Activated T-helper 17 cell treated with anti-CD3 and anti-CD28 coated beads, Interleukin-2, amount 50 U/mL, for 72 hours (primary cell): ENCODE data around the gene AS3MT. TPM values are rescaled to one million over a fixed set of nuclear protein-coding genes. Genes with fewer than 3 reads are reported as not detected.
"Not testable (repeated sequence)": the region's sequence is repeated elsewhere in the genome, so short reads cannot be mapped to it uniquely, and the experiment has no call there.

ENCODE experiments used
- ATAC-seq: fragments of 150-1000 bp; cut with Tn5 transposase; replicated peaks from 2 replicates; pipeline ENCODE4 v1.10.0; 2021; ENCODE audit warnings: mild to moderate bottlenecking, moderate library complexity
- H3K27ac Mint-ChIP-seq: one replicate; pipeline ENCODE4 v1.8.0; 2022; ENCODE audit warnings: mixed read lengths
- H3K27me3 Mint-ChIP-seq: one replicate; pipeline ENCODE4 v1.8.0; 2022; ENCODE audit warnings: mixed read lengths
- H3K36me3 Mint-ChIP-seq: one replicate; pipeline ENCODE4 v1.8.0; 2022; ENCODE audit warnings: low read depth, mild to moderate bottlenecking, mixed read lengths
- H3K4me1 Mint-ChIP-seq: one replicate; pipeline ENCODE4 v1.8.0; 2022; ENCODE audit warnings: mixed read lengths
- H3K4me3 Mint-ChIP-seq: one replicate; pipeline ENCODE4 v1.8.0; 2022; ENCODE audit warnings: mild to moderate bottlenecking, mixed read lengths
- H3K9me3 Mint-ChIP-seq: one replicate; pipeline ENCODE4 v1.8.0; 2022; ENCODE audit warnings: mixed read lengths
- total RNA-seq, 2 donors: library from RNA; stranded (reverse); gene quantifications; one replicate each; pipeline ENCODE4 v1.2.3, GENCODE V29; 2022

AS3MT gene
- total RNA-seq, 2 donors from 2014 or later = 1.6 TPM; not detected in 1

GRCh38 chr10:102919992-102920739 is 50.9 kb downstream of the AS3MT start:
- Mint-ChIP-seq H3K36me3 (no peaks in the 10 kb centered on the region), H3K4me1 (peaks cover 33% of the 10 kb centered on the region), H3K27me3 (peaks cover 4% of the 10 kb centered on the region), H3K27ac (peak overlapping the region; percentile 63), H3K9me3 (no peaks in the 10 kb centered on the region), H3K4me3 (peak overlapping the region; percentile 92)
- no peak for ATAC-seq

GRCh38 chr10:102923601-102924000 is 54.3 kb downstream of the AS3MT start:
- no peak for ATAC-seq
- Mint-ChIP-seq H3K9me3 (no peaks in the 10 kb centered on the region), H3K4me1 (peaks cover 29% of the 10 kb centered on the region), H3K27me3 (no peaks in the 10 kb centered on the region), H3K27ac (no peak overlapping the region), H3K36me3 (peaks cover 8% of the 10 kb centered on the region), H3K4me3 (no peak overlapping the region)

- H3K4me3 Mint-ChIP-seq = no peak overlapping the region
- no peak overlapping the region for H3K27ac Mint-ChIP-seq
- ATAC-seq = no peak
- H3K9me3 Mint-ChIP-seq = no peaks in the 10 kb centered on the region
- H3K4me1 Mint-ChIP-seq = peaks cover 7% of the 10 kb centered on the region
- no peaks in the 10 kb centered on the region for H3K27me3 Mint-ChIP-seq
- peaks cover 8% of the 10 kb centered on the region for H3K36me3 Mint-ChIP-seq
Observed at GRCh38 chr10:102926842-102927241, 57.6 kb downstream of the AS3MT start.

- Mint-ChIP-seq H3K4me1 (peaks cover 7% of the 10 kb centered on the region), H3K4me3 (no peak overlapping the region), H3K27ac (no peak overlapping the region), H3K36me3 (peaks cover 8% of the 10 kb centered on the region), H3K9me3 (no peaks in the 10 kb centered on the region), H3K27me3 (no peaks in the 10 kb centered on the region)
- no peak for ATAC-seq
Observed at GRCh38 chr10:102927311-102928010, 58.2 kb downstream of the AS3MT start.

- not testable (repeated sequence) for H3K4me3 Mint-ChIP-seq, H3K36me3 Mint-ChIP-seq, H3K9me3 Mint-ChIP-seq, H3K27me3 Mint-ChIP-seq, H3K4me1 Mint-ChIP-seq, H3K27ac Mint-ChIP-seq, ATAC-seq
Observed at GRCh38 chr10:102928442-102928841, 59.2 kb downstream of the AS3MT start.

GRCh38 chr10:102930720-102931119 is 61.5 kb downstream of the AS3MT start:
- no peaks in the 10 kb centered on the region for H3K9me3 Mint-ChIP-seq
- H3K27me3 Mint-ChIP-seq = no peaks in the 10 kb centered on the region
- ATAC-seq = no peak
- H3K4me3 Mint-ChIP-seq = no peak overlapping the region
- H3K36me3 Mint-ChIP-seq = peaks cover 8% of the 10 kb centered on the region
- no peak overlapping the region for H3K27ac Mint-ChIP-seq
- no peaks in the 10 kb centered on the region for H3K4me1 Mint-ChIP-seq

GRCh38 chr10:102931643-102932042 is 62.4 kb downstream of the AS3MT start:
- no peak overlapping the region for H3K4me3 Mint-ChIP-seq
- no peak overlapping the region for H3K27ac Mint-ChIP-seq
- no peaks in the 10 kb centered on the region for H3K9me3 Mint-ChIP-seq
- ATAC-seq = no peak
- H3K4me1 Mint-ChIP-seq = peaks cover 9% of the 10 kb centered on the region
- no peaks in the 10 kb centered on the region for H3K27me3 Mint-ChIP-seq
- peaks cover 8% of the 10 kb centered on the region for H3K36me3 Mint-ChIP-seq

- ATAC-seq = peak; percentile 13
- H3K27ac Mint-ChIP-seq = peak overlapping the region; percentile 58
- no peaks in the 10 kb centered on the region for H3K27me3 Mint-ChIP-seq
- H3K4me1 Mint-ChIP-seq = peaks cover 10% of the 10 kb centered on the region
- H3K36me3 Mint-ChIP-seq = no peaks in the 10 kb centered on the region
- H3K9me3 Mint-ChIP-seq = no peaks in the 10 kb centered on the region
- peak overlapping the region; percentile 57 for H3K4me3 Mint-ChIP-seq
Observed at GRCh38 chr10:102935505-102935904, 66.2 kb downstream of the AS3MT start.

- Mint-ChIP-seq H3K36me3 (no peaks in the 10 kb centered on the region), H3K27me3 (no peaks in the 10 kb centered on the region), H3K4me3 (peak overlapping the region; percentile 57), H3K9me3 (no peaks in the 10 kb centered on the region), H3K27ac (peak overlapping the region; percentile 58), H3K4me1 (peaks cover 10% of the 10 kb centered on the region)
- peak; percentile 90 for ATAC-seq
Observed at GRCh38 chr10:102935939-102936605, 66.8 kb downstream of the AS3MT start.

GRCh38 chr10:102941401-102941800 is 72.1 kb downstream of the AS3MT start:
- H3K9me3 Mint-ChIP-seq = no peaks in the 10 kb centered on the region
- H3K4me3 Mint-ChIP-seq = no peak overlapping the region

GRCh38 chr10:102945449-102945848 is 76.2 kb downstream of the AS3MT start:
- no peak overlapping the region for H3K27ac Mint-ChIP-seq
- H3K9me3 Mint-ChIP-seq = no peaks in the 10 kb centered on the region
- no peak for ATAC-seq
- no peaks in the 10 kb centered on the region for H3K4me1 Mint-ChIP-seq
- no peak overlapping the region for H3K4me3 Mint-ChIP-seq
- no peaks in the 10 kb centered on the region for H3K27me3 Mint-ChIP-seq
- no peaks in the 10 kb centered on the region for H3K36me3 Mint-ChIP-seq

More at GRCh38 chr10:102941401-102941800, 72.1 kb downstream of the AS3MT start:
- H3K27me3 Mint-ChIP-seq = no peaks in the 10 kb centered on the region
- peaks cover 4% of the 10 kb centered on the region for H3K4me1 Mint-ChIP-seq
- H3K27ac Mint-ChIP-seq = no peak overlapping the region
- ATAC-seq = no peak
- H3K36me3 Mint-ChIP-seq = no peaks in the 10 kb centered on the region

GRCh38 chr10:102945962-102946361 is 76.7 kb downstream of the AS3MT start:
- Mint-ChIP-seq H3K27ac (no peak overlapping the region), H3K4me3 (no peak overlapping the region), H3K27me3 (no peaks in the 10 kb centered on the region), H3K4me1 (no peaks in the 10 kb centered on the region), H3K9me3 (no peaks in the 10 kb centered on the region), H3K36me3 (no peaks in the 10 kb centered on the region)
- no peak for ATAC-seq

GRCh38 chr10:102946992-102947391 is 77.7 kb downstream of the AS3MT start:
- H3K4me3 Mint-ChIP-seq = no peak overlapping the region
- no peaks in the 10 kb centered on the region for H3K36me3 Mint-ChIP-seq
- no peaks in the 10 kb centered on the region for H3K27me3 Mint-ChIP-seq
- no peaks in the 10 kb centered on the region for H3K9me3 Mint-ChIP-seq
- ATAC-seq = no peak
- H3K4me1 Mint-ChIP-seq = no peaks in the 10 kb centered on the region
- no peak overlapping the region for H3K27ac Mint-ChIP-seq

- no peak overlapping the region for H3K27ac Mint-ChIP-seq
- H3K4me3 Mint-ChIP-seq = no peak overlapping the region
- no peaks in the 10 kb centered on the region for H3K27me3 Mint-ChIP-seq
- no peak for ATAC-seq
- H3K9me3 Mint-ChIP-seq = no peaks in the 10 kb centered on the region
- no peaks in the 10 kb centered on the region for H3K4me1 Mint-ChIP-seq
- no peaks in the 10 kb centered on the region for H3K36me3 Mint-ChIP-seq
Observed at GRCh38 chr10:102948176-102948575, 78.9 kb downstream of the AS3MT start.

GRCh38 chr10:102948786-102949185 is 79.5 kb downstream of the AS3MT start:
- ATAC-seq = no peak
- Mint-ChIP-seq H3K9me3 (no peaks in the 10 kb centered on the region), H3K4me3 (no peak overlapping the region), H3K4me1 (no peaks in the 10 kb centered on the region), H3K36me3 (no peaks in the 10 kb centered on the region), H3K27ac (no peak overlapping the region), H3K27me3 (no peaks in the 10 kb centered on the region)
